ENCODE results near the gene PGS1. TPM values are rescaled to one million over a fixed set of nuclear protein-coding genes. Genes with fewer than 3 reads are reported as not detected.

Gene PGS1
- total RNA-seq, 1 experiment from 2014 or later, result 71.8 TPM

- H3K36me3 ChIP-seq (replicated peaks; ENCODE audit: control insufficient read depth, insufficient read depth, low read length), result no peaks in the 10 kb centered on the region
Observed at GRCh38 chr17:78437508-78438169, 59.2 kb downstream of the PGS1 start.

GRCh38 chr17:78438271-78438691, 59.8 kb downstream of the PGS1 start:
- H3K27me3 ChIP-seq (ENCODE audit: control insufficient read depth, insufficient read depth, low read length), result no peaks in the 10 kb centered on the region
- H3K4me3 ChIP-seq (ENCODE audit: insufficient read depth, low read depth, low read length), result no peak overlapping the region
- DNase-seq, result no peak
- no peaks in the 10 kb centered on the region for H3K36me3 ChIP-seq (replicated peaks; ENCODE audit: control insufficient read depth, insufficient read depth, low read length)

More at GRCh38 chr17:78437508-78438169, 59.2 kb downstream of the PGS1 start:
- H3K4me3 ChIP-seq (ENCODE audit: insufficient read depth, low read depth, low read length), result no peak overlapping the region
- H3K27me3 ChIP-seq (ENCODE audit: control insufficient read depth, insufficient read depth, low read length), result no peaks in the 10 kb centered on the region
- no peak for DNase-seq

DNA sequence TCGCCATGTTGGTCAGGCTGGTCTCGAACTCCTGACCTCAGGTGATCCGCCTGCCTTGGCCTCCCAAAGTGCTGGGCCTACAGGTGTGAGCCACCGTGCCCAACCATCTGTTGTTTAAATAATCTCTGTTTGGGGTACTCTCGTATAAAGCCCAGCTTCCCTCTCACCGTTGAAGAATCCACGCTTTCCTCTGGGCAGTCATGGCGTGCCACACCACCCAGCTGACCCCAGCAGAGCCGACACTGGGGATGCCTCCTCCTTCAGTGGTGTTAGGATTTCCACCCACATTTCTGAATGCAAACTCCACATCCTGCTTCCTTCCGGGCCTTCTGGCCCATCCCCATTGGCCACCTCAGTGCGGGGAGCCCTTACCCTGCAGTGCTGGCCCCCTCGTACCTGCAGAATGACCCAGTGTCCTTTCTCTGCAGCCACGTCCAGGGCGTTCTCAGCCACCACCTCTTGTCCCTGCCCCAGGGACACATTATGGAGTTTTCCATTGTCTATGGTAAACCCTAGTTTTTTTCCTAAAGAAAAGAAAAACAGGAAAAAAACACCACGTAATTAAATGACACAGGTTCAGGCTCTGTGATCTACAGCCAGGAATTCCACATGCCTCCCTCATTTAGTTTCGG, 60.4 kb downstream of the PGS1 start:
- peak; percentile 51 for DNase-seq
- H3K4me3 ChIP-seq (ENCODE audit: insufficient read depth, low read depth, low read length), result no peak overlapping the region
- no peaks in the 10 kb centered on the region for H3K27me3 ChIP-seq (ENCODE audit: control insufficient read depth, insufficient read depth, low read length)
- H3K36me3 ChIP-seq (replicated peaks; ENCODE audit: control insufficient read depth, insufficient read depth, low read length), result no peaks in the 10 kb centered on the region

DNA sequence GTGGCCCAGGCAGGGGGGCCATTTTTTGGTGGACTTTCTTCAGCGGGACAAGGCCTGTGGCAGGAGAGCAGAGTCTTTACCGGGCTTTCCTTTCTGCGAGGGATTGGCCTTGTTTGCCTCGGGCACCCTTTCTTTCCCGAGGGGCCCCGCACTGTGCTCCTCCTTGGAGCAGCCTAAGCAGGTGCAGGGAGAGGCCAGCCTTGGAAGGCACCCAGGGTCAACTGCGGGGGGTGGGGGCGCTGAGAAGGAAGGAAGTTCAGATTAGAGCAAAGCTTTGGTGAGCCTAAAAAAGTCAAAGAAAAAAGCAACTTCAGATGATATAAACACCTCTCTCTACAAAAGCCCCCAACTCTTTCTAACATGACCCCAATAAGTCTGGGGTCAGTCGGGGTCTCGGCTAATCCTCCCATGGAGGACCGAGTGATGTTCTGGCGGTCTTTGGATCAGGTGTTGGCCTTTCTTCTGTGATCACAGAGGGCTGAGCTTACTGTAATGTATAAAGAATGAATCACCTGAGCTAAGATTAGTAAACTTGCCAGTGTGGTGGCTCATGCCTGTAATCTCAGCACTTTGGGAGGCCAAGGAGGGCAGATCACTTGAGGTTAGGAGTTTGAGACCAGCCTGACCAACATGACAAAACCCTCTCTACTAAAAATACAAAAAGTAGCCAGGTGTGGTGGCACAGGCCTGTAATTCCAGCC, 63.0 kb downstream of the PGS1 start:
- Histone ChIP-seq H3K27me3 (ENCODE audit: control insufficient read depth, insufficient read depth, low read length) (no peaks in the 10 kb centered on the region), H3K4me3 (ENCODE audit: insufficient read depth, low read depth, low read length) (no peak overlapping the region), H3K36me3 (replicated peaks; ENCODE audit: control insufficient read depth, insufficient read depth, low read length) (no peaks in the 10 kb centered on the region)
- peak; percentile 48 for DNase-seq

DNA sequence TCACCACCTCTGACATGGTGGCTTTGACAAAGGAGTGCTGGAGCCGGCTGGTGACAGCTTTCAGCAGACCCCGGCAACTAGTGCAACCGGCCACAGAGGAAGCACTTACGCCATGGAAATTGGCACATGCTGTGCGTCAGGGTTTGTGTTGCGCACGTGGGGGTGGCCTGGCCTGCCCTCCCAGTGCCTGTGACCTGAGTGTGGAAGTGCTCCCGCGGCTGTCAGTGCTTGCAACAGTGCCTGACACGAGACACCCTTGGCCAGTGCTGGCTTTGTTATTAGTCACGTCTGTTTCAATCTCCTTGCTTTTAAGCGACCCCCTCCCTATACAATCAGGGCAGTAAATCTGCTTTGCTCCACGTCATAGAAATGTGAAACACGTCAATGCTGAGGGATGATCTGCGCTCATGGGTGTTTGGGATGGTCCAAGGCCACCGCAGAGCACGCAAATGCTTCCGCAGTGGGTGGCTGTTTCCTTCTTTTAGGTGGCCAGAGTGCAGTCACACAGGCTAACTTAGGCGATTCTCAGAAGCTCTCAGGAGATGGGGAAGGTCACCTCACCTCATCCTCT, 64.3 kb downstream of the PGS1 start:
- H3K4me3 ChIP-seq (ENCODE audit: insufficient read depth, low read depth, low read length), result no peak overlapping the region
- no peaks in the 10 kb centered on the region for H3K36me3 ChIP-seq (replicated peaks; ENCODE audit: control insufficient read depth, insufficient read depth, low read length)
- DNase-seq, result no peak
- no peaks in the 10 kb centered on the region for H3K27me3 ChIP-seq (ENCODE audit: control insufficient read depth, insufficient read depth, low read length)

GRCh38 chr17:78444392-78444791, 65.9 kb downstream of the PGS1 start:
- H3K27me3 ChIP-seq (ENCODE audit: control insufficient read depth, insufficient read depth, low read length), result no peaks in the 10 kb centered on the region
- DNase-seq, result peak; percentile 48
- H3K36me3 ChIP-seq (replicated peaks; ENCODE audit: control insufficient read depth, insufficient read depth, low read length), result no peaks in the 10 kb centered on the region
- H3K4me3 ChIP-seq (ENCODE audit: insufficient read depth, low read depth, low read length), result no peak overlapping the region

DNA sequence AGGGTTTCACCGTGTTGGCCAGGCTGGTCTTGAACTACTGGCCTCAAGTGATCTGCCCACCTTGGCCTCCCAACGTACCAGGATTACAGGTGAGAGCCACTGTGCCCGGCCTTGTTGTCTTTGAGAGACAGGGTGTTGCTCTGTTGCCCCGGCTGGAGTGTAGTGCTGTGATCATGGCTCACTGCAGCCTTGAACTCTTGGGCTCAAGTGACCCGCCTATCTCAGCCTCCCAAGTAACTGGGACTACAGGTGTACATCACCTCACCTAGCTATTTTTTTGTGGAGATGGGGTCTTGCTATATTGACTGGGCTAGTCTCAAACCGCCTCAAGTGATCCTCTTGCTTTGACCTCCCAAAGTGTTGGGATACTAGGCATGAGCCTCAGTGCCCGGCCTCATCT, 68.4 kb downstream of the PGS1 start:
- Histone ChIP-seq H3K36me3 (replicated peaks; ENCODE audit: control insufficient read depth, insufficient read depth, low read length) (no peaks in the 10 kb centered on the region), H3K4me3 (ENCODE audit: insufficient read depth, low read depth, low read length) (no peak overlapping the region), H3K27me3 (ENCODE audit: control insufficient read depth, insufficient read depth, low read length) (no peaks in the 10 kb centered on the region)
- DNase-seq, result no peak

- Histone ChIP-seq H3K27me3 (ENCODE audit: control insufficient read depth, insufficient read depth, low read length) (no peaks in the 10 kb centered on the region), H3K4me3 (ENCODE audit: insufficient read depth, low read depth, low read length) (no peak overlapping the region), H3K36me3 (replicated peaks; ENCODE audit: control insufficient read depth, insufficient read depth, low read length) (no peaks in the 10 kb centered on the region)
- no peak for DNase-seq
Observed at GRCh38 chr17:78448356-78448993, 70.0 kb downstream of the PGS1 start.

GRCh38 chr17:78449983-78450595, 71.6 kb downstream of the PGS1 start:
- no peak for DNase-seq
- Histone ChIP-seq H3K36me3 (replicated peaks; ENCODE audit: control insufficient read depth, insufficient read depth, low read length) (no peaks in the 10 kb centered on the region), H3K4me3 (ENCODE audit: insufficient read depth, low read depth, low read length) (no peak overlapping the region), H3K27me3 (ENCODE audit: control insufficient read depth, insufficient read depth, low read length) (no peaks in the 10 kb centered on the region)

- H3K27me3 ChIP-seq (ENCODE audit: control insufficient read depth, insufficient read depth, low read length), result no peaks in the 10 kb centered on the region
- H3K4me3 ChIP-seq (ENCODE audit: insufficient read depth, low read depth, low read length), result no peak overlapping the region
- no peaks in the 10 kb centered on the region for H3K36me3 ChIP-seq (replicated peaks; ENCODE audit: control insufficient read depth, insufficient read depth, low read length)
- no peak for DNase-seq
Observed at GRCh38 chr17:78450696-78451345, 72.4 kb downstream of the PGS1 start.

DNA sequence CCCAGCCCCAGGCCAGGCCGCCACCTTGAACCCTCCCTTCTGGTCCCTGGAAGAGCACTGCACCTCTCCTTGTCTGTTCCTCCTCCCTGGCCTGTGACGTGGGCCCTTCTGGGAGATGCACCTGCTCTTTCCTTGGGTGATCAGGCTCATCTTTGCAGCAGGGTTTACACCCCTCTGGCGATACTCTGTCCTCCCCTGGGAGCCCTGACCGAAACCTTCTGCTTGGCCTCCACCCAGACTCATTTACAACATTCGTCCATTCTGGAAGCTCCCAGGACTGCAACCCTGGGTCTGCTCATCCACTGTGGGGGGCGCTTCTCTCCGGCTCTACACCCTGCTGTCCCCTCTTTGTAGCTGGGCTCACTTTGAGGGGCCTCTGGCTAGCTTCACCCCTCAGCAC, 73.3 kb downstream of the PGS1 start:
- Histone ChIP-seq H3K4me3 (ENCODE audit: insufficient read depth, low read depth, low read length) (no peak overlapping the region), H3K36me3 (replicated peaks; ENCODE audit: control insufficient read depth, insufficient read depth, low read length) (no peaks in the 10 kb centered on the region), H3K27me3 (ENCODE audit: control insufficient read depth, insufficient read depth, low read length) (no peaks in the 10 kb centered on the region)
- no peak for DNase-seq

DNA sequence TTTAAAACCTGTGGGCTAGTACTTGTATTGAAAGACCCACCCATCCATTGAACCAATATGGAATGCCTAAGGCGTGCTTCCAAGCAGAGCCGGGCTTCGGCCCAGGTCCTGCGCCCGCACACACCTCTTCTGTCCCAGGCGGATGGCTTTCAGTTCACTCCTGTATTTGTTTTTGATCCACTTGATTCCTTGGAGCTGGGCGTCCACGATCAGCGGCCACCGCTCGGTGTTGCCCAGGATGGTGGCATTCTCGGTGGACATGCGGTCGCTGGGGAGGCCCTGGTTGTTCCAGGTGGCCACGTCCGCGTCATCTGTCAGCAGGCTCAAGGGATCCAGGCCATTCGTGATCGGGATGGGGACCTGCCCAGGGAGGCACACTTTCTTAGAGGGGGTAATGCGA, 75.9 kb downstream of the PGS1 start:
- Histone ChIP-seq H3K27me3 (ENCODE audit: control insufficient read depth, insufficient read depth, low read length) (no peaks in the 10 kb centered on the region), H3K4me3 (ENCODE audit: insufficient read depth, low read depth, low read length) (no peak overlapping the region), H3K36me3 (replicated peaks; ENCODE audit: control insufficient read depth, insufficient read depth, low read length) (no peaks in the 10 kb centered on the region)
- no peak for DNase-seq

- Histone ChIP-seq H3K27me3 (ENCODE audit: control insufficient read depth, insufficient read depth, low read length) (no peaks in the 10 kb centered on the region), H3K4me3 (ENCODE audit: insufficient read depth, low read depth, low read length) (no peak overlapping the region), H3K36me3 (replicated peaks; ENCODE audit: control insufficient read depth, insufficient read depth, low read length) (no peaks in the 10 kb centered on the region)
- no peak for DNase-seq
Observed at GRCh38 chr17:78458091-78458490, 79.6 kb downstream of the PGS1 start.
